Articular chondrocyte of knee joint (primary cell): ENCODE results near the gene MAN2A2. TPM values are rescaled to one million over a fixed set of nuclear protein-coding genes. Genes with fewer than 3 reads are reported as not detected.

Experiments used
- small RNA-seq: library from RNA; depleted of rRNA; stranded (forward); fragments of <200 nt; gene quantifications from one replicate; pipeline ENCODE3, GENCODE V24; 2012
- total RNA-seq: library from RNA; depleted of rRNA; stranded (reverse); fragments of >200 nt; gene quantifications from 2 replicates; pipeline ENCODE4 v1.2.3, GENCODE V29; 2012

The MAN2A2 gene
- 8.2 and 9.3 TPM in 2 replicates for total RNA-seq

GRCh38 chr15:90902840-90903732 is at the start of gene MAN2A2:
Gene MAN2A2, plus strand, starts transcription at chr15:90903302. Its CDS starts 906 bp downstream, at chr15:90904208.

GRCh38 chr15:90868261-90868689 is 34.8 kb upstream of the MAN2A2 start, which contains the start of gene FURIN:
Gene FURIN, plus strand, starts transcription at chr15:90868588. Its CDS starts 7,153 bp downstream, at chr15:90875741.

GRCh38 chr15:90883976-90884718 is 19.0 kb upstream of the MAN2A2 start, which contains the start of gene FES:
Gene FES, plus strand, starts transcription at chr15:90884504. Its CDS starts 542 bp downstream, at chr15:90885046.

GRCh38 chr15:90931828-90932659 is 28.9 kb downstream of the MAN2A2 start, which contains the start of gene HDDC3:
Gene HDDC3, minus strand, starts transcription at chr15:90932549. Its CDS starts 9 bp downstream, at chr15:90932540.

GRCh38 chr15:90934949-90935751 is 32.0 kb downstream of the MAN2A2 start, which contains the start of gene UNC45A:
Gene UNC45A, plus strand, starts transcription at chr15:90935285. Its CDS starts 40 bp downstream, at chr15:90935325.

GRCh38 chr15:90954712-90955623 is 51.9 kb downstream of the MAN2A2 start, which contains the start of gene RCCD1:
Gene RCCD1, plus strand, starts transcription at chr15:90954884. Its CDS starts 1,851 bp downstream, at chr15:90956735.

Small RNA genes within 50 kb of the gene (small RNA-seq; reads per million reads assigned to genes)
- gene RN7SL363P = not detected

Other genes with a start within 250 kb of the MAN2A2 start
- gene BLM, start 186.0 kb upstream of the MAN2A2 start, total RNA-seq = 2.2 and 3.5 TPM in 2 replicates
- 28.3 and 40.0 TPM in 2 replicates for gene FURIN, start 34.7 kb upstream of the MAN2A2 start, total RNA-seq
- gene FES, start 18.8 kb upstream of the MAN2A2 start, total RNA-seq = 26.1 and 27.6 TPM in 2 replicates
- gene HDDC3, start 29.2 kb downstream of the MAN2A2 start, total RNA-seq = 7.7 and 8.9 TPM in 2 replicates
- 67.1 and 67.7 TPM in 2 replicates for gene UNC45A, start 32.0 kb downstream of the MAN2A2 start, total RNA-seq
- gene RCCD1, start 51.6 kb downstream of the MAN2A2 start, total RNA-seq = 9.8 and 11.1 TPM in 2 replicates
- 53.7 and 89.8 TPM in 2 replicates for gene PRC1, start 91.2 kb downstream of the MAN2A2 start, total RNA-seq
- gene VPS33B, start 119.3 kb downstream of the MAN2A2 start, total RNA-seq = 7.5 and 8.0 TPM in 2 replicates
- under 0.01 TPM in 1 of 2 replicates, not detected in the other for gene SV2B, start 197.0 kb downstream of the MAN2A2 start, total RNA-seq